ENCODE results near the gene MMP21. TPM values are rescaled to one million over a fixed set of nuclear protein-coding genes. Genes with fewer than 3 reads are reported as not detected.

MMP21 gene
- total and polyA plus RNA-seq, 2 experiments from 2014 or later, result not detected

DNA sequence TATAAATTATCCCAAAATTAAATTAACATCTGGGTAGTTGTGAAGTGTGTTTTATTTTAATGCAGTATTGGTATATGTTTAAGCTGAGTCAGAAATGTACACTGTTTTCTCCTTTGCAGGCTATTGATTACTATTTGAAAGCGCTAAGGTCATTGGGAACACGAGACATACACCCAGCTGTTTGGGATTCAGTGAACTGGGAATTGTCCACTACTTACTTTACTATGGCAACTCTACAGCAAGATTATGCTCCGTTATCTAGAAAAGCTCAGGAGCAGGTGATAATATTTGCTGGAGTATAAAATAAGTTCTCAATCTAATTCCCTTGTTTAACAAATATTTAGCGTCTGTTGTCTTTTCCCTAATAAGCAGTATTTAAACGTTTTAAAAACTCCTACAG is 28.2 kb downstream of the MMP21 start:
- H3K9me3 Mint-ChIP-seq, result no peaks in the 10 kb centered on the region
- DNase-seq (ENCODE audit: low spot score) (no peak), ATAC-seq (no peak)
- no peak overlapping the region for H3K4me3 Mint-ChIP-seq
- H3K9me2 ChIP-seq (ENCODE audit: insufficient read depth), result no peaks in the 10 kb centered on the region
- no peak overlapping the region for H3K4me2 ChIP-seq
- H3K4me1 ChIP-seq (ENCODE audit: insufficient read depth), result no peaks in the 10 kb centered on the region
- TF ChIP-seq JUNB (IDR thresholded peaks at IDR 0.05; ENCODE audit: unreplicated experiment) (no peak), NANOG (IDR thresholded peaks at IDR 0.05; ENCODE audit: borderline replicate concordance) (no peak), CTCF (conservative IDR thresholded peaks at IDR 0.05; ENCODE audit: low read depth in 2 of 2) (no peak), EZH2phosphoT487 (IDR thresholded peaks at IDR 0.05; ENCODE audit: unreplicated experiment) (no peak), CREB1 (CRISPR knock-in tag; IDR thresholded peaks at IDR 0.05; ENCODE audit: low read depth) (no peak), EZH2 (IDR thresholded peaks at IDR 0.05; ENCODE audit: low read depth, unreplicated experiment) (no peak), ZNF331 (CRISPR knock-in tag; IDR thresholded peaks at IDR 0.05; ENCODE audit: low read depth) (no peak), ZNF114 (CRISPR knock-in tag; IDR thresholded peaks at IDR 0.05) (no peak), POLR2AphosphoS5 (IDR thresholded peaks at IDR 0.05; ENCODE audit: low read depth) (no peak), STAT1 (IDR thresholded peaks at IDR 0.05; ENCODE audit: unreplicated experiment) (no peak)
- TF ChIP-seq, protein P1, sequence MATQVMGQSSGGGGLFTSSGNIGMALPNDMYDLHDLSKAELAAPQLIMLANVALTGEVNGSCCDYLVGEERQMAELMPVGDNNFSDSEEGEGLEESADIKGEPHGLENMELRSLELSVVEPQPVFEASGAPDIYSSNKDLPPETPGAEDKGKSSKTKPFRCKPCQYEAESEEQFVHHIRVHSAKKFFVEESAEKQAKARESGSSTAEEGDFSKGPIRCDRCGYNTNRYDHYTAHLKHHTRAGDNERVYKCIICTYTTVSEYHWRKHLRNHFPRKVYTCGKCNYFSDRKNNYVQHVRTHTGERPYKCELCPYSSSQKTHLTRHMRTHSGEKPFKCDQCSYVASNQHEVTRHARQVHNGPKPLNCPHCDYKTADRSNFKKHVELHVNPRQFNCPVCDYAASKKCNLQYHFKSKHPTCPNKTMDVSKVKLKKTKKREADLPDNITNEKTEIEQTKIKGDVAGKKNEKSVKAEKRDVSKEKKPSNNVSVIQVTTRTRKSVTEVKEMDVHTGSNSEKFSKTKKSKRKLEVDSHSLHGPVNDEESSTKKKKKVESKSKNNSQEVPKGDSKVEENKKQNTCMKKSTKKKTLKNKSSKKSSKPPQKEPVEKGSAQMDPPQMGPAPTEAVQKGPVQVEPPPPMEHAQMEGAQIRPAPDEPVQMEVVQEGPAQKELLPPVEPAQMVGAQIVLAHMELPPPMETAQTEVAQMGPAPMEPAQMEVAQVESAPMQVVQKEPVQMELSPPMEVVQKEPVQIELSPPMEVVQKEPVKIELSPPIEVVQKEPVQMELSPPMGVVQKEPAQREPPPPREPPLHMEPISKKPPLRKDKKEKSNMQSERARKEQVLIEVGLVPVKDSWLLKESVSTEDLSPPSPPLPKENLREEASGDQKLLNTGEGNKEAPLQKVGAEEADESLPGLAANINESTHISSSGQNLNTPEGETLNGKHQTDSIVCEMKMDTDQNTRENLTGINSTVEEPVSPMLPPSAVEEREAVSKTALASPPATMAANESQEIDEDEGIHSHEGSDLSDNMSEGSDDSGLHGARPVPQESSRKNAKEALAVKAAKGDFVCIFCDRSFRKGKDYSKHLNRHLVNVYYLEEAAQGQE (IDR thresholded peaks at IDR 0.05; ENCODE audit: unreplicated experiment), result no peak
- TF ChIP-seq, protein P2, sequence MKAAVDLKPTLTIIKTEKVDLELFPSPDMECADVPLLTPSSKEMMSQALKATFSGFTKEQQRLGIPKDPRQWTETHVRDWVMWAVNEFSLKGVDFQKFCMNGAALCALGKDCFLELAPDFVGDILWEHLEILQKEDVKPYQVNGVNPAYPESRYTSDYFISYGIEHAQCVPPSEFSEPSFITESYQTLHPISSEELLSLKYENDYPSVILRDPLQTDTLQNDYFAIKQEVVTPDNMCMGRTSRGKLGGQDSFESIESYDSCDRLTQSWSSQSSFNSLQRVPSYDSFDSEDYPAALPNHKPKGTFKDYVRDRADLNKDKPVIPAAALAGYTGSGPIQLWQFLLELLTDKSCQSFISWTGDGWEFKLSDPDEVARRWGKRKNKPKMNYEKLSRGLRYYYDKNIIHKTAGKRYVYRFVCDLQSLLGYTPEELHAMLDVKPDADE (IDR thresholded peaks at IDR 0.05), result no peak
- TF ChIP-seq, protein P3, sequence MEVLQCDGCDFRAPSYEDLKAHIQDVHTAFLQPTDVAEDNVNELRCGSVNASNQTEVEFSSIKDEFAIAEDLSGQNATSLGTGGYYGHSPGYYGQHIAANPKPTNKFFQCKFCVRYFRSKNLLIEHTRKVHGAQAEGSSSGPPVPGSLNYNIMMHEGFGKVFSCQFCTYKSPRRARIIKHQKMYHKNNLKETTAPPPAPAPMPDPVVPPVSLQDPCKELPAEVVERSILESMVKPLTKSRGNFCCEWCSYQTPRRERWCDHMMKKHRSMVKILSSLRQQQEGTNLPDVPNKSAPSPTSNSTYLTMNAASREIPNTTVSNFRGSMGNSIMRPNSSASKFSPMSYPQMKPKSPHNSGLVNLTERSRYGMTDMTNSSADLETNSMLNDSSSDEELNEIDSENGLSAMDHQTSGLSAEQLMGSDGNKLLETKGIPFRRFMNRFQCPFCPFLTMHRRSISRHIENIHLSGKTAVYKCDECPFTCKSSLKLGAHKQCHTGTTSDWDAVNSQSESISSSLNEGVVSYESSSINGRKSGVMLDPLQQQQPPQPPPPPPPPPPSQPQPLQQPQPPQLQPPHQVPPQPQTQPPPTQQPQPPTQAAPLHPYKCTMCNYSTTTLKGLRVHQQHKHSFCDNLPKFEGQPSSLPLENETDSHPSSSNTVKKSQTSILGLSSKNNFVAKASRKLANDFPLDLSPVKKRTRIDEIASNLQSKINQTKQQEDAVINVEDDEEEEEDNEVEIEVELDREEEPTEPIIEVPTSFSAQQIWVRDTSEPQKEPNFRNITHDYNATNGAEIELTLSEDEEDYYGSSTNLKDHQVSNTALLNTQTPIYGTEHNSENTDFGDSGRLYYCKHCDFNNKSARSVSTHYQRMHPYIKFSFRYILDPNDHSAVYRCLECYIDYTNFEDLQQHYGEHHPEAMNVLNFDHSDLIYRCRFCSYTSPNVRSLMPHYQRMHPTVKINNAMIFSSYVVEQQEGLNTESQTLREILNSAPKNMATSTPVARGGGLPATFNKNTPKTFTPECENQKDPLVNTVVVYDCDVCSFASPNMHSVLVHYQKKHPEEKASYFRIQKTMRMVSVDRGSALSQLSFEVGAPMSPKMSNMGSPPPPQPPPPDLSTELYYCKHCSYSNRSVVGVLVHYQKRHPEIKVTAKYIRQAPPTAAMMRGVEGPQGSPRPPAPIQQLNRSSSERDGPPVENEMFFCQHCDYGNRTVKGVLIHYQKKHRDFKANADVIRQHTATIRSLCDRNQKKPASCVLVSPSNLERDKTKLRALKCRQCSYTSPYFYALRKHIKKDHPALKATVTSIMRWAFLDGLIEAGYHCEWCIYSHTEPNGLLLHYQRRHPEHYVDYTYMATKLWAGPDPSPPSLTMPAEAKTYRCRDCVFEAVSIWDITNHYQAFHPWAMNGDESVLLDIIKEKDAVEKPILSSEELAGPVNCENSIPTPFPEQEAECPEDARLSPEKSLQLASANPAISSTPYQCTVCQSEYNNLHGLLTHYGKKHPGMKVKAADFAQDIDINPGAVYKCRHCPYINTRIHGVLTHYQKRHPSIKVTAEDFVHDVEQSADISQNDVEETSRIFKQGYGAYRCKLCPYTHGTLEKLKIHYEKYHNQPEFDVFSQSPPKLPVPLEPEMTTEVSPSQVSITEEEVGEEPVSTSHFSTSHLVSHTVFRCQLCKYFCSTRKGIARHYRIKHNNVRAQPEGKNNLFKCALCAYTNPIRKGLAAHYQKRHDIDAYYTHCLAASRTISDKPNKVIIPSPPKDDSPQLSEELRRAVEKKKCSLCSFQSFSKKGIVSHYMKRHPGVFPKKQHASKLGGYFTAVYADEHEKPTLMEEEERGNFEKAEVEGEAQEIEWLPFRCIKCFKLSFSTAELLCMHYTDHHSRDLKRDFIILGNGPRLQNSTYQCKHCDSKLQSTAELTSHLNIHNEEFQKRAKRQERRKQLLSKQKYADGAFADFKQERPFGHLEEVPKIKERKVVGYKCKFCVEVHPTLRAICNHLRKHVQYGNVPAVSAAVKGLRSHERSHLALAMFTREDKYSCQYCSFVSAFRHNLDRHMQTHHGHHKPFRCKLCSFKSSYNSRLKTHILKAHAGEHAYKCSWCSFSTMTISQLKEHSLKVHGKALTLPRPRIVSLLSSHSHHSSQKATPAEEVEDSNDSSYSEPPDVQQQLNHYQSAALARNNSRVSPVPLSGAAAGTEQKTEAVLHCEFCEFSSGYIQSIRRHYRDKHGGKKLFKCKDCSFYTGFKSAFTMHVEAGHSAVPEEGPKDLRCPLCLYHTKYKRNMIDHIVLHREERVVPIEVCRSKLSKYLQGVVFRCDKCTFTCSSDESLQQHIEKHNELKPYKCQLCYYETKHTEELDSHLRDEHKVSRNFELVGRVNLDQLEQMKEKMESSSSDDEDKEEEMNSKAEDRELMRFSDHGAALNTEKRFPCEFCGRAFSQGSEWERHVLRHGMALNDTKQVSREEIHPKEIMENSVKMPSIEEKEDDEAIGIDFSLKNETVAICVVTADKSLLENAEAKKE (CRISPR knock-in tag; IDR thresholded peaks at IDR 0.05), result no peak
- no peaks in the 10 kb centered on the region for H3F3A ChIP-seq (replicated peaks; ENCODE audit: low read depth)
- H3K4me3 ChIP-seq, result no peak overlapping the region
- H3K27ac Mint-ChIP-seq, result no peak overlapping the region
- H3K4me1 Mint-ChIP-seq, result no peaks in the 10 kb centered on the region
- H4K20me1 ChIP-seq (replicated peaks; ENCODE audit: insufficient read depth), result peaks cover 14% of the 10 kb centered on the region; the same call in 1 of the 2 replicates
- H2AFZ ChIP-seq, result no peak overlapping the region
- no peaks in the 10 kb centered on the region for H3K79me2 ChIP-seq (replicated peaks; ENCODE audit: insufficient read depth)
- no peak overlapping the region for H3K27ac ChIP-seq (ENCODE audit: low read depth)
- H3K27me3 Mint-ChIP-seq (ENCODE audit: insufficient read depth, low read depth, poor library complexity), result peaks cover 2% of the 10 kb centered on the region
- peaks cover 54% of the 10 kb centered on the region for H3K36me3 ChIP-seq (ENCODE audit: insufficient read depth)
- H3K27me3 ChIP-seq (ENCODE audit: insufficient read depth), result no peaks in the 10 kb centered on the region
- H3K36me3 Mint-ChIP-seq (ENCODE audit: low read depth), result peaks cover 74% of the 10 kb centered on the region
